HFF-Myc (cell line): ENCODE data around the gene LDLRAD4.

Experiments
- DNase-seq: peaks from one replicate; pipeline ENCODE4 v3.0.0-alpha.2; 2011; ENCODE audit warnings: low read depth; ENCODE audit errors: extremely low read depth
- H3K4me3 ChIP-seq: replicated peaks from 2 replicates; pipeline ENCODE4 v1.5.1; 2011; ENCODE audit warnings: low read depth, mild to moderate bottlenecking, control low read depth, low read length
- CTCF ChIP-seq: IDR thresholded peaks from 2 replicates; pipeline ENCODE4 v1.5.1; 2012; ENCODE audit warnings: mild to moderate bottlenecking, low read depth, low read length, control low read depth; ENCODE audit errors: missing control alignments

LDLRAD4 gene

GRCh38 chr18:13178976-13179375, 39.6 kb upstream of the LDLRAD4 start:
- DNase-seq = peak; percentile 4
- H3K4me3 ChIP-seq = no peak overlapping the region
- no peak for TF ChIP-seq CTCF

DNA sequence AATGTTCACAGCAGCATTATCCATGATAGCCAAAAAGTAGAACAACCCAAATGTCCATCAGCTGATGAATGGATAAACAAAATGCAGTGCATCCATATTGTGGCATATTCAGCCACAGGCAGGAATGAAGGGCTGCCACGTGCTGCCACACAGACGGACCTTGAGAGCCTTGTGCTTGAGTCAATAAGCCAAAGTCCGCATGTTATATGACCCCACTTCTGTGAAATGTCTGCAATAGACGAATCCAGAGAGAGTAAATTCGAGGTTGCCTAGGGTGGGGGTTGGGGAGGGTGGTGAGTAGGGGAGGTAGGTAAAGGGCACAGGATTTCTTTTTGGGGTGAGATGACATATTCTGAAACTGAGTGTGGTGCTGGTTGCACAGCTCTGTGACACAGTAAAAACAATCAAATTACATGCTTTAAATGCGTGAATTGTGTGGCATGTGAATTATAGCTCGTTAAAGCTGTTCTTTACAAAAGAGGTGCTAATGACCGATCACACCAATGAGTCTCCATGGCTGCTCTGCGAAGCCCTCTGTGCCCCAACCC, 38.9 kb upstream of the LDLRAD4 start:
- no peak for DNase-seq
- no peak overlapping the region for H3K4me3 ChIP-seq
- TF ChIP-seq CTCF = no peak

DNA sequence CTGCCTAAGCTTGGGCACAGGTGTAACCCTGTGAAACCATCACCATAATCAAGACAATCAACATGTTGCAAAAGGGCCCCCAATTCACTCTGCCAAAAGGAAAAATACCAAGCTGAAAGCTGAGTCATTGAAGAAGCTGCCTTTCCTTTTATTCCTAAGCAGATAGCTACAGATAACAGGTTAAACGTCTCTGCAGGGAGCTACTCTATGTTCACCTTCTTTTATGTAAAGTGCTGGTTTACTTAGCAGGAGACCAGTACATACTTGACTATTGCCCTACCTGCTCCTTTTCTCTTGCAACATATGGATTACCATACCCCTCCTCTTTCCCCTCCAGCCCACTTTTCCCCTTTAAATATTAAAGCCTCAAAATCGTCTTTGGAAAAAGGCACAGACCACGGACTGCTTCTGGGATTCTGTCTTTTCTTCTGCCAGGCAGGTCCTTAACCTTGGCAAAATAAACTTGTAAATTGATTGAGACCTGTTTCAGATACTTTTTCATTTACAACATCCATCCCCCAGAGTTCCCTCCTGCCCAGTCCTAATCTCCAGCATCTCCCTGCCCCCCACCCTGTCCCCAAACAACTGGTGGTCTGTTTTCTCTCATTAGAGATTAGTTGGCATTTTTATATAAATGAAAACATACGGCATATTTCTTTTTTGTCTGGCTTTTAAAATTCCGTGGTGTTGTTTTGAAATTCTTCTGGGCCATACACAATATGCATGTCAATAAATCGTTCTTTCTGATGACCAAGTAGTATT, 37.8 kb upstream of the LDLRAD4 start:
- no peak for TF ChIP-seq CTCF
- H3K4me3 ChIP-seq = no peak overlapping the region
- no peak for DNase-seq

DNA sequence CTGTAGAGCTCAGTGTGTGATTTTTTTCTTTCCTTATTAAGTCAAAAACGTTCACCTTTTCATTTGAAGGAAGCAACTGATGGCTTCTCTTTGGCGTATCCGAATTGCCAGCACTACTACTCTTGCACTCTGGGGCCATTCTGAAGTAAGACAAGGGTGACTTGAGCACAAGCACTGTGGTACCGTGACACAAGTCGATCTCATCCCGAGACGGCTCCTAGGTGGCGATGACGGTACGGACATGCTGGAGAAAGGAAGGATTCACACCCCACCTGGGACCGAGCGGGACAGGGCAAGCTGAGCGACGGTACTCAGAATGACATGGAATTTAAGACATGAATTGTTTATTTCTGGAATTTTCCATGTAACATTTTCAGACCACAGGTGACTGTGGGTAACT, 36.8 kb upstream of the LDLRAD4 start:
- TF ChIP-seq CTCF = no peak
- H3K4me3 ChIP-seq = no peak overlapping the region
- DNase-seq = no peak

- no peak for DNase-seq
- TF ChIP-seq CTCF = no peak
- no peak overlapping the region for H3K4me3 ChIP-seq
Measured at GRCh38 chr18:13183359-13183758, 35.2 kb upstream of the LDLRAD4 start.

- no peak overlapping the region for H3K4me3 ChIP-seq
- no peak for TF ChIP-seq CTCF
- DNase-seq = no peak
Measured at GRCh38 chr18:13183790-13184189, 34.8 kb upstream of the LDLRAD4 start.
